Stomach (tissue), 9 donors: ENCODE data around the gene WNK2. TPM values are rescaled to one million over a fixed set of nuclear protein-coding genes. Genes with fewer than 3 reads are reported as not detected.
"Not testable (repeated sequence)": the region's sequence is repeated elsewhere in the genome, so short reads cannot be mapped to it uniquely, and the experiment has no call there.

Source experiments
- DNase-seq, 2 donors: peaks; one replicate each; pipeline versions ENCODE4 v3.0.0 to v3.0.0-alpha.2; 2013 to 2019
- H3K27ac ChIP-seq, 5 donors: fragments of 200-600 bp in 4 of 5; sonication (generic) in 4 of 5; one replicate each; pipeline ENCODE4 v1.5.1; 2013 to 2019; ENCODE audit warnings: mild to moderate bottlenecking in 1 of 5, moderate library complexity in 1 of 5
- H3K27me3 ChIP-seq, 3 donors: fragments of 200-600 bp; sonication (generic); one replicate each; pipeline ENCODE4 v1.5.1; 2017 to 2019; ENCODE audit warnings: mixed run types in 1 of 3
- H3K36me3 ChIP-seq, 4 donors: fragments of 200-600 bp; sonication (generic); 1 replicate in 3 of 4; 2 replicates in 1 of 4; pipeline ENCODE4 v1.5.1; 2016 to 2019
- H3K4me1 ChIP-seq, 4 donors: fragments of 200-600 bp; sonication (generic); one replicate each; pipeline ENCODE4 v1.5.1; 2016 to 2019
- H3K4me3 ChIP-seq, 4 donors: fragments of 200-600 bp; sonication (generic) in 3 of 4; one replicate each; pipeline ENCODE4 v1.5.1; 2016 to 2019; ENCODE audit warnings: mild to moderate bottlenecking in 1 of 4
- H3K9me3 ChIP-seq, 4 donors: fragments of 200-600 bp; sonication (generic); one replicate each; pipeline ENCODE4 v1.5.1; 2016 to 2019
- CTCF ChIP-seq, 7 experiments: fragments of 450-650 bp in 4 of 7; fragments of 200-600 bp in 3 of 7; sonication (generic) in 3 of 7; IDR thresholded peaks; one replicate each; pipeline ENCODE4 v1.5.1; 2016 to 2019; ENCODE audit warnings: antibody characterized with exemption in 7 of 7, control low read depth in 2 of 7, mild to moderate bottlenecking in 1 of 7
- EP300 ChIP-seq: sonication (generic); formaldehyde crosslinking; IDR thresholded peaks from one replicate; pipeline ENCODE4 v1.6.1; 2017; ENCODE audit warnings: antibody characterized with exemption
- POLR2A ChIP-seq, 4 donors: fragments of 450-650 bp; IDR thresholded peaks; one replicate each; pipeline ENCODE4 v1.6.1; 2016; ENCODE audit warnings: antibody characterized with exemption in 4 of 4, control low read depth in 2 of 4, mild to moderate bottlenecking in 1 of 4, moderate library complexity in 1 of 4
- POLR2AphosphoS5 ChIP-seq, 3 donors: sonication (generic); formaldehyde crosslinking; IDR thresholded peaks; one replicate each; pipeline ENCODE4 v1.6.1; 2016; ENCODE audit warnings: antibody characterized with exemption in 3 of 3
- WGBS, 5 donors: extraction: QIAGEN DNeasy Blood & Tissue Kit in 3 of 5; methylation state at CpG; one replicate each; pipeline versions ENCODE4 v1.1.5 to v1.1.7; 2013 to 2018; 5-methylcytosine and 5-hydroxymethylcytosine counted together
- intact Hi-C: fragments of 100-400 bp; cut with DNase I; formaldehyde crosslinking; loops from one replicate; pipeline ENCODE4 v1.15.1; 2023; ENCODE audit warnings: low total_unique reads
- polyA plus RNA-seq, 3 donors: library from polyadenylated mRNA; stranded (reverse); fragments of 200-250 nt; gene quantifications; one replicate each; pipeline ENCODE4 v1.2.3, GENCODE V29; 2013
- total RNA-seq, 5 donors: library from RNA; depleted of rRNA; stranded (reverse); fragments of >200 nt; gene quantifications; one replicate each; pipeline versions ENCODE4 v1.1.0 to v1.2.3, GENCODE V29; 2014 to 2016
- donor health status: healthy with polysubstance abuse.
- donor health status: Bipolar disorder and iron deficiency.
- donor health status: healthy.

The WNK2 gene
- total and polyA plus RNA-seq, 8 donors = 1.2 to 700 (median 15.9) TPM

- Histone ChIP-seq H3K4me3 (no peak overlapping the region), H3K4me1 (no peaks in the 10 kb centered on the region), H3K9me3 (no peaks in the 10 kb centered on the region), H3K27ac (no peak overlapping the region), H3K27me3 (peaks cover 0 to 11% (median 0%) of the 10 kb centered on the region in 3 donors), H3K36me3 (peaks cover 0 to 32% (median 7%) of the 10 kb centered on the region in 4 donors)
- WGBS, 5 donors = 64 to 77% (median 70%) methylated on average over 15 to 19 of the region's 19 CpGs
- no peak for TF ChIP-seq POLR2AphosphoS5 (IDR thresholded peaks at IDR 0.05)
- TF ChIP-seq EP300 = no peak
- TF ChIP-seq CTCF (IDR thresholded peaks at IDR 0.05) = no peak
- no peak for TF ChIP-seq POLR2A (IDR thresholded peaks at IDR 0.05)
- intact Hi-C loops = no loop called here
- no peak for DNase-seq
Measured at GRCh38 chr9:93319992-93320500, 136.1 kb downstream of the WNK2 start.

GRCh38 chr9:93320591-93321219, 136.8 kb downstream of the WNK2 start:
- Histone ChIP-seq H3K27ac (no peak overlapping the region), H3K4me1 (no peaks in the 10 kb centered on the region), H3K9me3 (no peaks in the 10 kb centered on the region), H3K27me3 (peaks cover 0 to 11% (median 0%) of the 10 kb centered on the region in 3 donors), H3K4me3 (no peak overlapping the region), H3K36me3 (peaks cover 0 to 32% (median 7%) of the 10 kb centered on the region in 4 donors)
- no peak for DNase-seq
- intact Hi-C loops = no loop called here
- TF ChIP-seq POLR2AphosphoS5 (IDR thresholded peaks at IDR 0.05) (no peak), EP300 (no peak), CTCF (IDR thresholded peaks at IDR 0.05) (no peak), POLR2A (IDR thresholded peaks at IDR 0.05) (no peak)
- WGBS, 5 donors = 70 to 87% (median 86%) methylated on average over 11 of the region's 11 CpGs

GRCh38 chr9:93321220-93321610, 137.3 kb downstream of the WNK2 start:
- H3K9me3 ChIP-seq = no peaks in the 10 kb centered on the region
- H3K36me3 ChIP-seq = peaks cover 0 to 32% (median 7%) of the 10 kb centered on the region in 4 donors
- no peak overlapping the region for H3K27ac ChIP-seq
- intact Hi-C loops = no loop called here
- H3K27me3 ChIP-seq = peaks cover 0 to 11% (median 0%) of the 10 kb centered on the region in 3 donors
- no peak for DNase-seq
- no peaks in the 10 kb centered on the region for H3K4me1 ChIP-seq
- TF ChIP-seq CTCF (IDR thresholded peaks at IDR 0.05) (no peak), POLR2A (IDR thresholded peaks at IDR 0.05) (no peak)
- H3K4me3 ChIP-seq = no peak overlapping the region
- WGBS, 5 donors = 90 to 96% (median 96%) methylated on average over 8 to 10 of the region's 10 CpGs

- intact Hi-C loops, H3K4me1 ChIP-seq, H3K9me3 ChIP-seq, H3K4me3 ChIP-seq, DNase-seq, H3K27me3 ChIP-seq, H3K27ac ChIP-seq: not testable (repeated sequence)
- H3K36me3 ChIP-seq = peaks cover 0 to 11% (median 0%) of the 10 kb centered on the region in 4 donors
- 80 to 93% (median 90%) methylated on average over 4 to 6 of the region's 6 CpGs for WGBS, 5 donors
Measured at GRCh38 chr9:93323446-93323954, 139.6 kb downstream of the WNK2 start.
